C4-2B (cell line): ENCODE measurements around the gene MT1HL1.

Experiments used
- ZFX ChIP-seq: fragments of 450-650 bp; IDR thresholded peaks from 2 replicates; pipeline ENCODE4 v1.6.1; 2017
- TF ChIP-seq, protein P1 (sequence below): fragments of 450-650 bp; conservative IDR thresholded peaks from 2 replicates; pipeline ENCODE4 v1.5.1; 2017; ENCODE audit warnings: mild to moderate bottlenecking

DNA sequence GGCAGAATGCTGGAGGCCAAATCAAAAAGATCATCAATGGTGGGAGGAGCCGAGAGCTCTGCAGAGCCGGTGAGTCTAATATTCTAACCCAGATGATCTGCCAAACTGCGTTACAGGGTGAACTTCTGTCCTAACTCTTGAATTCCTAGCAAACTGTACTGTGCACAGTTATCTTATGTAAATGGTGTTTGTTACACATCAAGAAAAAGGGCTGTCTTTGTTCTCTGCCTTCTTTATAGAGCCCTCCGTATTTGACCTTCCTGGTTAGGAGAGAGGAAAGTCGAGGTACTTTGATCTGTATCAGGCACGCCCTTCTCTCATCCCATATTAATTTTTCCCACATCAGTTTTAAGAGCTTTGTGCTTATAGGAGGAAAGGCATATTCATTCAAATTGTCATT lies 37.6 kb downstream of the MT1HL1 start:
- TF ChIP-seq, protein P1, sequence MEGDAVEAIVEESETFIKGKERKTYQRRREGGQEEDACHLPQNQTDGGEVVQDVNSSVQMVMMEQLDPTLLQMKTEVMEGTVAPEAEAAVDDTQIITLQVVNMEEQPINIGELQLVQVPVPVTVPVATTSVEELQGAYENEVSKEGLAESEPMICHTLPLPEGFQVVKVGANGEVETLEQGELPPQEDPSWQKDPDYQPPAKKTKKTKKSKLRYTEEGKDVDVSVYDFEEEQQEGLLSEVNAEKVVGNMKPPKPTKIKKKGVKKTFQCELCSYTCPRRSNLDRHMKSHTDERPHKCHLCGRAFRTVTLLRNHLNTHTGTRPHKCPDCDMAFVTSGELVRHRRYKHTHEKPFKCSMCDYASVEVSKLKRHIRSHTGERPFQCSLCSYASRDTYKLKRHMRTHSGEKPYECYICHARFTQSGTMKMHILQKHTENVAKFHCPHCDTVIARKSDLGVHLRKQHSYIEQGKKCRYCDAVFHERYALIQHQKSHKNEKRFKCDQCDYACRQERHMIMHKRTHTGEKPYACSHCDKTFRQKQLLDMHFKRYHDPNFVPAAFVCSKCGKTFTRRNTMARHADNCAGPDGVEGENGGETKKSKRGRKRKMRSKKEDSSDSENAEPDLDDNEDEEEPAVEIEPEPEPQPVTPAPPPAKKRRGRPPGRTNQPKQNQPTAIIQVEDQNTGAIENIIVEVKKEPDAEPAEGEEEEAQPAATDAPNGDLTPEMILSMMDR, result no peak
- no peak for TF ChIP-seq ZFX
